ENCODE results near the gene AUH. TPM values are rescaled to one million over a fixed set of nuclear protein-coding genes. Genes with fewer than 3 reads are reported as not detected.

AUH gene
- total RNA-seq, 1 experiment from 2014 or later, result 21.7 TPM

GRCh38 chr9:91376239-91376638 is 14.5 kb upstream of the AUH start:
- H3K27me3 Mint-ChIP-seq (ENCODE audit: low read depth), result no peaks in the 10 kb centered on the region
- no peak overlapping the region for H3K4ac ChIP-seq (ENCODE audit: low read depth, low read length)
- no peaks in the 10 kb centered on the region for H3K23me2 ChIP-seq (ENCODE audit: insufficient read length, low read depth, low read length, poor library complexity, severe bottlenecking)
- no peaks in the 10 kb centered on the region for H3K9me3 ChIP-seq (ENCODE audit: control insufficient read depth, low read depth, low read length)
- H2BK20ac ChIP-seq (ENCODE audit: low read depth, low read length, poor library complexity, severe bottlenecking), result no peak overlapping the region
- H2BK5ac ChIP-seq (ENCODE audit: insufficient read length, low read length), result no peak overlapping the region
- H2BK15ac ChIP-seq (ENCODE audit: low read depth, low read length), result no peak overlapping the region
- H4K91ac ChIP-seq (ENCODE audit: insufficient read length, low read depth, low read length), result no peak overlapping the region
- no peak overlapping the region for H3K23ac ChIP-seq (ENCODE audit: insufficient read length, low read depth, low read length)
- H3K18ac ChIP-seq (ENCODE audit: insufficient read length, low read depth, low read length), result no peak overlapping the region
- no peak overlapping the region for H2BK120ac ChIP-seq (ENCODE audit: low read depth, low read length, poor library complexity, severe bottlenecking)
- TF ChIP-seq CTCF (conservative IDR thresholded peaks at IDR 0.05), result no peak
- H3T11ph ChIP-seq (ENCODE audit: low read length), result no peak overlapping the region
- DNase-seq, result no peak
- no peak overlapping the region for H3K56ac ChIP-seq (ENCODE audit: insufficient read length, low read depth, low read length)
- no peaks in the 10 kb centered on the region for H3K79me1 ChIP-seq (ENCODE audit: insufficient read depth, low read depth, low read length, poor library complexity, severe bottlenecking)
- no peak overlapping the region for H3K27ac Mint-ChIP-seq
- H4K8ac ChIP-seq (replicated peaks; ENCODE audit: insufficient read length, low read depth, low read length), result no peak overlapping the region
- H4K20me1 ChIP-seq (ENCODE audit: control insufficient read depth, insufficient read depth, insufficient read length), result no peaks in the 10 kb centered on the region
- no peak overlapping the region for H3K4me3 Mint-ChIP-seq
- no peak overlapping the region for H2AFZ ChIP-seq (ENCODE audit: low read length)
- no peaks in the 10 kb centered on the region for H3K4me1 ChIP-seq (ENCODE audit: insufficient read depth, low read length)
- H3K4me1 Mint-ChIP-seq, result peaks cover 2 to 4% of the 10 kb centered on the region in 2 experiments; a peak in 3 of 4 replicates
- H3K14ac ChIP-seq (ENCODE audit: insufficient read depth, low read length), result no peak overlapping the region
- no peak overlapping the region for H3K4me2 ChIP-seq (ENCODE audit: insufficient read depth, insufficient read length, low read length)
- H3K36me3 Mint-ChIP-seq (ENCODE audit: insufficient read depth in 1 of 3, low read depth in 3 of 3), result peaks cover 1 to 4% (median 3%) of the 10 kb centered on the region in 3 experiments; a peak in 3 of 7 replicates
- H2BK12ac ChIP-seq (ENCODE audit: insufficient read length, low read depth, low read length), result no peak overlapping the region
- H3K79me2 ChIP-seq (ENCODE audit: insufficient read depth, low read length), result no peaks in the 10 kb centered on the region
- no peaks in the 10 kb centered on the region for H3K27me3 ChIP-seq (ENCODE audit: insufficient read depth, low read length)
- H3K9me3 Mint-ChIP-seq, result peaks cover 5 to 7% of the 10 kb centered on the region in 2 experiments; a peak in 2 of 5 replicates
- no peak overlapping the region for H4K5ac ChIP-seq (ENCODE audit: insufficient read length, low read depth, low read length)
- no CpG with 5 or more reads among the region's 4 CpGs for WGBS (ENCODE audit: extremely low coverage, insufficient read length, low lambda C conversion rate)
- H3K27ac ChIP-seq (ENCODE audit: insufficient read length, low read depth, low read length), result no peak overlapping the region
- H2AK5ac ChIP-seq (ENCODE audit: insufficient read length, low read length), result no peak overlapping the region
- H3K9ac ChIP-seq (ENCODE audit: extremely low read depth, insufficient read length, low read length), result no peak overlapping the region
